HFFc6 (cell line): ENCODE data around the gene CAMK1. TPM values are rescaled to one million over a fixed set of nuclear protein-coding genes. Genes with fewer than 3 reads are reported as not detected.
A peak's percentile ranks its signal among the peaks of the same experiment; 100 is the strongest.

ENCODE experiments used
- DNase-seq: peaks from one replicate; pipeline ENCODE4 v3.0.0-alpha.2; 2018
- H3K27ac Mint-ChIP-seq: 2 replicates; pipeline ENCODE4 v1.8.0; 2020; ENCODE audit warnings: mild to moderate bottlenecking, mixed read lengths
- H3K27me3 Mint-ChIP-seq: 2 replicates; pipeline ENCODE4 v1.8.0; 2021; ENCODE audit warnings: mild to moderate bottlenecking, moderate library complexity, mixed read lengths; ENCODE audit not compliant: insufficient read depth
- H3K36me3 Mint-ChIP-seq: 2 replicates; pipeline ENCODE4 v1.8.0; 2021; ENCODE audit warnings: low read depth, mixed read lengths
- H3K4me1 Mint-ChIP-seq: 2 replicates; pipeline ENCODE4 v1.8.0; 2020; ENCODE audit warnings: low read depth, mixed read lengths
- H3K4me3 Mint-ChIP-seq: 2 replicates; pipeline ENCODE4 v1.8.0; 2020; ENCODE audit warnings: mild to moderate bottlenecking, moderate library complexity, mixed read lengths
- H3K9me3 Mint-ChIP-seq: 2 replicates; pipeline ENCODE4 v1.8.0; 2020; ENCODE audit warnings: mild to moderate bottlenecking, mixed read lengths
- total RNA-seq, 6 experiments: library from RNA; stranded (reverse); fragmentation: NEBNext Ultra II Directional; extraction: Animal tissue kit (Norgen Biotek cat#: 25700); gene quantifications; 2 replicates in 1 of 6; 3 replicates in 5 of 6; pipeline ENCODE4 v1.2.3, GENCODE V29; 2021
- TF ChIP-seq, protein P1 (sequence below): fragments of 200-600 bp; sonication (generic); IDR thresholded peaks from 2 replicates; pipeline ENCODE4 v1.5.0; 2021; ENCODE audit warnings: antibody characterized with exemption, mild to moderate bottlenecking

CAMK1 gene
- total RNA-seq, 6 experiments from 2014 or later, result 22.1 to 33.0 (median 28.8) TPM

DNA sequence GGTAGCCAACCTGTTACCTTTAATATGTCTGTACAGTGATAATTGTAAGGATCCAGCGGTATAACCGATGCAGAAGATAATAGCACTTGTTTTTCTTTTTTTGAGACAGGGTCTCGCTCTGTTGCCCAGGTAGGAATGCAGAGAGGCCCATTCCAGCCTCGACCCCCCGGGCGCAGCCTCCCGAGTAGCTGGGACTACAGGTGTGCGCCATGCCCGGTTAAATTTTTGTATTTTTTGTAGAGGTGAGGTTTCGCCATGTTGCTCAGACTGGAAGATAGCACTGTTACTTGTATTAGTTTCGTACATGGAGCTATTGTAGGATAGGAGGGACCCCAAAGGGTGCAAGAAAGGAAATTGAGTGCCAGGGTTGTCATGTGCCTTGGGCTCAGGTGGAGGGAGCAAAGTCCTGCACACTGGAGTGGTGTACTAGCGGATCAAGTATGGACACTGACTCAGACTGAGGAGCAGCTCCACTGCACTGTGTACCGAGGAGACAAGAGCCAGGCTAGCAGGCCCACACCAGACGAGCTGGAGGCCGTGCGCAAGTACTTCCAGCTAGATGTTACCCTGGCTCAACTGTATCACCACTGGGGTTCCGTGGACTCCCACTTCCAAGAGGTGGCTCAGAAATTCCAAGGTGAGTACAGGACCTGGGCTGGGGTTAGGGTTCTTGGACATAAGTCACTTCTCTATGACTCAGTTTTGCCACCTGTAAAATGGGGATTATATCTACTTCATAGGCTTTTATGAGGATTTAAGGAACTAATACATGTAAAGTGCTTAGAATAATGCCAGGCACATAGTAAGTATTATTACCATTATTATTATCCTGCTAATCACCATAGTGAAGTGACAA is 19.0 kb downstream of the CAMK1 start:
- Mint-ChIP-seq H3K27ac (peak overlapping the region; percentile 96), H3K36me3 (peaks cover 42% of the 10 kb centered on the region), H3K4me1 (peaks cover 61% of the 10 kb centered on the region), H3K9me3 (no peaks in the 10 kb centered on the region), H3K4me3 (peak overlapping the region; percentile 93), H3K27me3 (peaks cover 1% of the 10 kb centered on the region)
- TF ChIP-seq, protein P1, sequence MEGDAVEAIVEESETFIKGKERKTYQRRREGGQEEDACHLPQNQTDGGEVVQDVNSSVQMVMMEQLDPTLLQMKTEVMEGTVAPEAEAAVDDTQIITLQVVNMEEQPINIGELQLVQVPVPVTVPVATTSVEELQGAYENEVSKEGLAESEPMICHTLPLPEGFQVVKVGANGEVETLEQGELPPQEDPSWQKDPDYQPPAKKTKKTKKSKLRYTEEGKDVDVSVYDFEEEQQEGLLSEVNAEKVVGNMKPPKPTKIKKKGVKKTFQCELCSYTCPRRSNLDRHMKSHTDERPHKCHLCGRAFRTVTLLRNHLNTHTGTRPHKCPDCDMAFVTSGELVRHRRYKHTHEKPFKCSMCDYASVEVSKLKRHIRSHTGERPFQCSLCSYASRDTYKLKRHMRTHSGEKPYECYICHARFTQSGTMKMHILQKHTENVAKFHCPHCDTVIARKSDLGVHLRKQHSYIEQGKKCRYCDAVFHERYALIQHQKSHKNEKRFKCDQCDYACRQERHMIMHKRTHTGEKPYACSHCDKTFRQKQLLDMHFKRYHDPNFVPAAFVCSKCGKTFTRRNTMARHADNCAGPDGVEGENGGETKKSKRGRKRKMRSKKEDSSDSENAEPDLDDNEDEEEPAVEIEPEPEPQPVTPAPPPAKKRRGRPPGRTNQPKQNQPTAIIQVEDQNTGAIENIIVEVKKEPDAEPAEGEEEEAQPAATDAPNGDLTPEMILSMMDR, result no peak
- peak; percentile 39 for DNase-seq

DNA sequence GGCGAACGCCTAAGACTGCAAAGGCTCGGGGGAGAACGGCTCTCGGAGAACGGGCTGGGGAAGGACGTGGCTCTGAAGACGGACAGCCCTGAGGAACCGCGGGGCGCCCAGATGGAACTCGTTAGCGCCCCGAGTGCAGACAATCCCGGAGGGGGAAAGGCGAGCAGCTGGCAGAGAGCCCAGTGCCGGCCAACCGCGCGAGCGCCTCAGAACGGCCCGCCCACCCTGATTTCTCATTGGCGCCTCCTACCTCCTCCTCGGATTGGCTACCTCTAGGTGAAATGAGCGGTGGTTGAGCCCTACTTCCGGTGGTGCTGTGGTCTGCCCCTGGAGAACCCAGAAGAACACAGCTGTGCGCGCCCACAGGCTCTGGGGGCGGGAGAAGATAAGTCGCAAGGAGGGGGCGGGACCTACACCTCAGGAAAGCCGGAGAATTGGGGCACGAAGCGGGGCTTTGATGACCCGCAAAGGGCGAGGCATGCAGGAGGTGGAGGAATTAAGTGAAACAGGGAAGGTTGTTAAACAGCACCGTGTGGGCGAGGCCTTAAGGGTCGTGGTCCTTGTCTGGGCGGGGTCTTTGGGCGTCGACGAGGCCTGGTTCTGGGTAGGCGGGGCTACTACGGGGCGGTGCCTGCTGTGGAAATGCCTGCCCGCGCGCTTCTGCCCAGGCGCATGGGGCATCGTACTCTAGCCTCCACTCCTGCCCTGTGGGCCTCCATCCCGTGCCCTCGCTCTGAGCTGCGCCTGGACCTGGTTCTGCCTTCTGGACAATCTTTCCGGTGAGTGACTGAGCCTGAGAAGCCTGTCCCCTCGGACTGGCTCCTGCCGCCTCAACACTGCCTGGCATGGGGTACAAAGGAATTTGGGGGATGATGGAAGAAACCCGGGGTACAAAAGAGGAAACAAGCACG is 19.8 kb downstream of the CAMK1 start, which contains the start of gene OGG1:
OGG1 (plus strand) TSS at position 308 of the 911 bp plus-strand sequence; CDS start at position 643, 335 bp downstream.
- peak; percentile 99 for DNase-seq
- H3K4me3 Mint-ChIP-seq, result peak within 1 kb of the TSS; percentile 93
- peak within 1 kb of the TSS; percentile 96 for H3K27ac Mint-ChIP-seq
- peaks cover 61% of the 10 kb centered on the region for H3K4me1 Mint-ChIP-seq
- peaks cover 41% of the 10 kb centered on the region for H3K36me3 Mint-ChIP-seq
- H3K27me3 Mint-ChIP-seq, result peaks cover 1% of the 10 kb centered on the region
- TF ChIP-seq, protein P1, result peak; percentile 35; the same call in 1 of the 2 replicates
- no peaks in the 10 kb centered on the region for H3K9me3 Mint-ChIP-seq

DNA sequence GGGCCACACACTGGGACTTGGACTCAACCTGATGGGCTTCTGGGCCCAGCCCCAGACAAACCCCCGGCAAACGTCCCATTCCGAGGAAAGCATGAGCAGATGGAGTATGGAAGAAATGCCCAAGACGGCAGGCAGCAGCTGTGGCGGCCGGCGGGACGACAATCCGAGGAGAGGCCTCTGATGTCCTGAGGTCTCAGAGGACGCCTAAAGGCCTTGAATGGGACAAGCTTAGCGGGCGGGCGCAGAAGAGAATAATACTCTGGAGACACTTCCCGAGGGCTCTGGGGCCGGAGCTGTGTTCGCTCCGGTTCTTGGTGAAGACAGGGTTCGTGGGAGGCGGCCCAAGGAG is 20.5 kb downstream of the CAMK1 start:
- TF ChIP-seq, protein P1, result no peak
- Mint-ChIP-seq H3K9me3 (no peaks in the 10 kb centered on the region), H3K27me3 (peaks cover 1% of the 10 kb centered on the region), H3K27ac (peak overlapping the region; percentile 96), H3K4me3 (peak overlapping the region; percentile 93), H3K4me1 (peaks cover 55% of the 10 kb centered on the region), H3K36me3 (peaks cover 40% of the 10 kb centered on the region)
- DNase-seq, result no peak

DNA sequence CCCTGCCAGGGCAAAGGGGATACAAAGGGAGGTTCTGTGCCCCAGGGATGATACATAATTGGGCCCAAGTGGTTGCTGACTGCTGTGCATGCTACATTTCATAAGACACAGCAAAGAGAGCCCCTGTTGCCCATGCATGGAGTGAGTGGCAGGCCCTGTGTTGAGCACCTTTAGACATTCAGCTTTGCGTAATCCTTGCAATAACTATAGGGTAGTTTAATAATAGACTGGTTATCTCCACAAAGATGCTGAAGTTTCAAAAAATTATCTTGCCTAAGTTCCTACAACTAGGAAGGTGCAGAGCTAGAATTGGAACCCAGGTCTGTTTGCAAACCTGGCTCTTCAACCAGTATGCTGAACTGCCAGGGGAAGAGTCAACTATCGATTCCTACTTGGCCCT is 21.7 kb downstream of the CAMK1 start:
- DNase-seq, result no peak
- TF ChIP-seq, protein P1, result no peak
- Mint-ChIP-seq H3K4me1 (peaks cover 54% of the 10 kb centered on the region), H3K9me3 (no peaks in the 10 kb centered on the region), H3K36me3 (peaks cover 47% of the 10 kb centered on the region), H3K27me3 (peaks cover 1% of the 10 kb centered on the region), H3K4me3 (no peak overlapping the region), H3K27ac (no peak overlapping the region)

DNA sequence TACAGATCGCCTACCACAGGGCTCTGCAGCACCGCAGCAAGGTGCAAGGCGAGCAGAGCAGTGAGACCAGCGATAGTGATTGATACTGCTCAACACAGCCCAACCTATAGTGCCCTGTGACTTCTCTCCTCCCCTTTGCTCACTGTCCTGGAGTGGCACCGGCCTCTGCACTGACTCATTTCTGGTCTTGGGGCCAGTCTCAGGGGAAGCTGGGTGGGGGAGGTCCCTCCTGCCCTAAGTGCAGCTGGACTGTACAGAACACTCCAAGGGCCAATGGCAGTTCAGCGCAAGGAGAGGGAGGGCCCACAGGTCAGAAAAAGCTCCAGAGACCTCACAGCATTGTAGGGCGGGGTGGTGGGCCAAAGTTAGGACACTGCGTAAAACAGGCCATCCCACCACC is 22.5 kb downstream of the CAMK1 start:
- Mint-ChIP-seq H3K36me3 (peaks cover 47% of the 10 kb centered on the region), H3K27me3 (peaks cover 1% of the 10 kb centered on the region), H3K9me3 (no peaks in the 10 kb centered on the region), H3K27ac (peak overlapping the region; percentile 43), H3K4me1 (peaks cover 54% of the 10 kb centered on the region), H3K4me3 (peak overlapping the region; percentile 23; the same call in 1 of the 2 replicates)
- TF ChIP-seq, protein P1, result no peak
- DNase-seq, result peak; percentile 41
